Esophagus mucosa (tissue), 1 donor: ENCODE data around the gene MAP2K2. TPM values are rescaled to one million over a fixed set of nuclear protein-coding genes. Genes with fewer than 3 reads are reported as not detected.

Source experiments
- ATAC-seq: fragments of 200-7000 bp; cut with Tn5 transposase; one replicate; pipeline ENCODE4 v1.9.1; 2020
- total RNA-seq: library from RNA; stranded (reverse); gene quantifications from one replicate; pipeline ENCODE4 v1.2.4, GENCODE V29; 2023
- donor health status: DM: yes; HTN: yes; CAD: no.

The MAP2K2 gene
- total RNA-seq, 1 donor from 2014 or later = 114 TPM

DNA sequence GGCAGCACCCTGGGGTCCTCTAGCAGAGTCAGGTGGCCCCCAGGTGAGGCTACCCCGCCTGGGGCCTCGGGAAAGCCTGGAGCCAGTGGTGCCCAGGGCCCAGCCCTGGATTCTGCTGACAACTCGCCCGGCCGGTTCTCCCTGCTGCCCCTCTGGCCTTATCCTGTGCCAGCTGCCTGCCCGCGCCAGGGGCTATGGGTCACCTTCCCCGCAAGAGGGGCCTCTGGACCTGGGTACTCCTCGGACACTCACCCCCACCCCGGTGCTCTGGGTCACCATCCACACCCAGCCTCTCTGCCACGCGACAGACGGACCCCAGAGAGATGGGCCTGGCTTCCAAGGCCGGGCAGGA is 81.2 kb downstream of the MAP2K2 start:
- peak; percentile 49 for ATAC-seq

GRCh38 chr19:4042064-4042730 is 81.7 kb downstream of the MAP2K2 start:
- ATAC-seq = peak; percentile 6

Other genes starting within 250 kb of the MAP2K2 start
- gene ATCAY, start 243.4 kb downstream of the MAP2K2 start, total RNA-seq = not detected
- not detected for gene NMRK2, start 191.1 kb downstream of the MAP2K2 start, total RNA-seq
- 28.8 TPM for gene DAPK3, start 153.0 kb downstream of the MAP2K2 start, total RNA-seq
- gene EEF2, start 138.7 kb downstream of the MAP2K2 start, total RNA-seq = 2,169 TPM
- gene PIAS4, start 116.4 kb downstream of the MAP2K2 start, total RNA-seq = 19.3 TPM
- 53.7 TPM for gene ZBTB7A, start 57.2 kb downstream of the MAP2K2 start, total RNA-seq
- gene CREB3L3, start 29.5 kb upstream of the MAP2K2 start, total RNA-seq = not detected
- 13.2 TPM for gene SIRT6, start 58.4 kb upstream of the MAP2K2 start, total RNA-seq
- 0.08 TPM for gene ANKRD24, start 58.6 kb upstream of the MAP2K2 start, total RNA-seq
- 0.44 TPM for gene EBI3, start 105.4 kb upstream of the MAP2K2 start, total RNA-seq
- 20.1 TPM for gene YJU2, start 123.0 kb upstream of the MAP2K2 start, total RNA-seq
- not detected for gene SHD, start 155.1 kb upstream of the MAP2K2 start, total RNA-seq
- 0.20 TPM for gene TMIGD2, start 178.3 kb upstream of the MAP2K2 start, total RNA-seq
- gene FSD1, start 180.5 kb upstream of the MAP2K2 start, total RNA-seq = 0.36 TPM
- gene STAP2, start 214.7 kb upstream of the MAP2K2 start, total RNA-seq = 97.3 TPM
- gene MPND, start 219.4 kb upstream of the MAP2K2 start, total RNA-seq = 22.0 TPM